Smooth muscle cell (in vitro differentiated cells): ENCODE data around the gene GTF2B. TPM values are rescaled to one million over a fixed set of nuclear protein-coding genes. Genes with fewer than 3 reads are reported as not detected.

ENCODE experiments used
- DNase-seq: peaks from one replicate; lab custom pipeline; 2025; ENCODE audit not compliant: unreplicated experiment; lab: John Stamatoyannopoulos, UW
- H2AFZ ChIP-seq: fragments of 200-600 bp; sonication (generic); 2 replicates; pipeline ENCODE4 v1.6.0; 2016; ENCODE audit warnings: antibody characterized with exemption, low read depth, mild to moderate bottlenecking
- H3F3A ChIP-seq: fragments of 200-600 bp; sonication (generic); 2 replicates; pipeline ENCODE4 v1.6.0; 2017; ENCODE audit warnings: antibody characterized with exemption, low read depth
- H3K27ac ChIP-seq: fragments of 200-600 bp; sonication (generic); 2 replicates; pipeline ENCODE4 v1.5.1; 2016; ENCODE audit warnings: low read depth, mild to moderate bottlenecking
- H3K27me3 ChIP-seq: fragments of 200-600 bp; sonication (generic); 2 replicates; pipeline ENCODE4 v1.6.1; 2016; ENCODE audit warnings: low read depth, mild to moderate bottlenecking
- H3K36me3 ChIP-seq: fragments of 200-600 bp; sonication (generic); 2 replicates; pipeline ENCODE4 v1.5.1; 2016; ENCODE audit warnings: low read depth
- H3K4me1 ChIP-seq: fragments of 200-600 bp; sonication (generic); 2 replicates; pipeline ENCODE4 v1.5.1; 2016; ENCODE audit warnings: low read depth
- H3K4me2 ChIP-seq: fragments of 200-600 bp; sonication (generic); 2 replicates; pipeline ENCODE4 v1.6.0; 2016; ENCODE audit warnings: mild to moderate bottlenecking
- H3K4me3 ChIP-seq: fragments of 200-600 bp; sonication (generic); 2 replicates; pipeline ENCODE4 v1.5.1; 2016; ENCODE audit warnings: mild to moderate bottlenecking
- H3K79me2 ChIP-seq: fragments of 200-600 bp; sonication (generic); 2 replicates; pipeline ENCODE4 v1.6.0; 2016; ENCODE audit warnings: low read depth, mild to moderate bottlenecking
- H3K9ac ChIP-seq: fragments of 200-600 bp; sonication (generic); 2 replicates; pipeline ENCODE4 v1.6.0; 2016; ENCODE audit warnings: low read depth
- H3K9me3 ChIP-seq: fragments of 200-600 bp; sonication (generic); replicated peaks from 2 replicates; pipeline ENCODE4 v1.5.1; 2016; ENCODE audit warnings: low read depth
- H4K20me1 ChIP-seq: fragments of 200-600 bp; sonication (generic); 2 replicates; pipeline ENCODE4 v1.6.0; 2016; ENCODE audit warnings: low read depth
- CTCF ChIP-seq: fragments of 200-600 bp; sonication (generic); IDR thresholded peaks from 2 replicates; pipeline ENCODE4 v1.5.1; 2017; ENCODE audit warnings: borderline replicate concordance, mild to moderate bottlenecking, antibody characterized with exemption; ENCODE audit not compliant: insufficient read depth, poor library complexity, severe bottlenecking
- WGBS: methylation state at CpG from one replicate; pipeline ENCODE4 v1.1.7; 2016; ENCODE audit warnings: low lambda C conversion rate; 5-methylcytosine and 5-hydroxymethylcytosine counted together
- polyA plus RNA-seq: library from polyadenylated mRNA; unstranded; fragments of >200 nt; fragmentation: Nextera tagmentation; extraction: Ambion mirVana; gene quantifications from 2 replicates; pipeline ENCODE4 v1.2.1, GENCODE V29; 2016
- small RNA-seq: library from RNA; depleted of rRNA; stranded (forward); fragments of <200 nt; gene quantifications from one replicate; pipeline ENCODE3, GENCODE V24; 2014
- total RNA-seq: library from RNA; depleted of rRNA; stranded (reverse); fragments of >200 nt; gene quantifications from 2 replicates; pipeline ENCODE4 v1.2.3, GENCODE V29; 2014

GTF2B gene
- total and polyA plus RNA-seq, 2 experiments from 2014 or later, result 51.0 to 75.2 TPM

- WGBS, result 99% methylated on average over 5 of the region's 5 CpGs
- Histone ChIP-seq H3K9ac (no peak overlapping the region), H3F3A (peaks cover 7% of the 10 kb centered on the region), H3K36me3 (peaks cover 7% of the 10 kb centered on the region), H3K27me3 (no peaks in the 10 kb centered on the region), H3K4me3 (no peak overlapping the region), H4K20me1 (no peaks in the 10 kb centered on the region), H2AFZ (no peak overlapping the region), H3K4me2 (no peak overlapping the region), H3K4me1 (no peaks in the 10 kb centered on the region), H3K79me2 (peaks cover 10% of the 10 kb centered on the region), H3K9me3 (no peaks in the 10 kb centered on the region), H3K27ac (peak overlapping the region; percentile 50)
- no peak for TF ChIP-seq CTCF
- no peak for DNase-seq
Measured at GRCh38 chr1:88803444-88803843, 87.9 kb downstream of the GTF2B start.

GRCh38 chr1:88802950-88803349 is 88.4 kb downstream of the GTF2B start:
- Histone ChIP-seq H3K4me1 (peaks cover 2% of the 10 kb centered on the region), H3K27ac (peak overlapping the region; percentile 50), H3K27me3 (no peaks in the 10 kb centered on the region), H3K4me3 (no peak overlapping the region), H3K36me3 (peaks cover 7% of the 10 kb centered on the region), H4K20me1 (no peaks in the 10 kb centered on the region), H3F3A (peaks cover 11% of the 10 kb centered on the region), H3K9ac (no peak overlapping the region), H2AFZ (no peak overlapping the region), H3K9me3 (no peaks in the 10 kb centered on the region), H3K4me2 (no peak overlapping the region), H3K79me2 (peaks cover 10% of the 10 kb centered on the region)
- no peak for TF ChIP-seq CTCF
- DNase-seq, result no peak
- 63% methylated on average over 2 of the region's 2 CpGs for WGBS

Small RNA genes within 50 kb of the gene (small RNA-seq; reads per million reads assigned to genes)
- 0.16 reads per million for gene RNU6-125P

Other genes with a start within 250 kb of the GTF2B start
- 41.2 and 47.1 TPM in 2 replicates for gene PKN2, start 207.3 kb downstream of the GTF2B start, total RNA-seq
- 14.6 and 16.3 TPM in 2 replicates for gene PKN2, start 207.3 kb downstream of the GTF2B start, polyA plus RNA-seq
- 45.5 and 54.6 TPM in 2 replicates for gene KYAT3, start 101.1 kb upstream of the GTF2B start, total RNA-seq
- 45.0 and 49.0 TPM in 2 replicates for gene KYAT3, start 101.1 kb upstream of the GTF2B start, polyA plus RNA-seq
- gene RBMXL1, start 101.1 kb upstream of the GTF2B start, total RNA-seq, result 8.1 and 9.9 TPM in 2 replicates
- 4.4 and 5.2 TPM in 2 replicates for gene RBMXL1, start 101.1 kb upstream of the GTF2B start, polyA plus RNA-seq
- 15.8 and 18.6 TPM in 2 replicates for gene GBP3, start 131.3 kb upstream of the GTF2B start, total RNA-seq
- gene GBP3, start 131.3 kb upstream of the GTF2B start, polyA plus RNA-seq, result 5.5 and 6.9 TPM in 2 replicates
- gene GBP1, start 173.6 kb upstream of the GTF2B start, total RNA-seq, result 30.2 and 30.5 TPM in 2 replicates
- 15.7 and 17.5 TPM in 2 replicates for gene GBP1, start 173.6 kb upstream of the GTF2B start, polyA plus RNA-seq
- gene GBP2, start 234.5 kb upstream of the GTF2B start, total RNA-seq, result 2.1 and 3.1 TPM in 2 replicates
- 2.1 and 3.9 TPM in 2 replicates for gene GBP2, start 234.5 kb upstream of the GTF2B start, polyA plus RNA-seq